C4-2B (cell line): ENCODE measurements around the gene SPATA16.

Experiments
- H3K27ac ChIP-seq: fragments of 450-650 bp; 2 replicates; pipeline ENCODE4 v1.5.1; 2017
- CTCF ChIP-seq: fragments of 450-650 bp; conservative IDR thresholded peaks from 2 replicates; pipeline ENCODE4 v1.5.1; 2017; ENCODE audit warnings: mild to moderate bottlenecking
- ZFX ChIP-seq: fragments of 450-650 bp; IDR thresholded peaks from 2 replicates; pipeline ENCODE4 v1.6.1; 2017

SPATA16 gene

GRCh38 chr3:173058229-173058628 lies 82.8 kb downstream of the SPATA16 start:
- no peak overlapping the region for H3K27ac ChIP-seq
- no peak for TF ChIP-seq CTCF
- no peak for TF ChIP-seq ZFX

GRCh38 chr3:173055228-173055933 lies 85.7 kb downstream of the SPATA16 start:
- H3K27ac ChIP-seq, result no peak overlapping the region
- TF ChIP-seq ZFX, result no peak
- TF ChIP-seq CTCF, result no peak

GRCh38 chr3:173049360-173049759 lies 91.7 kb downstream of the SPATA16 start:
- no peak overlapping the region for H3K27ac ChIP-seq
- TF ChIP-seq ZFX (no peak), CTCF (no peak)

DNA sequence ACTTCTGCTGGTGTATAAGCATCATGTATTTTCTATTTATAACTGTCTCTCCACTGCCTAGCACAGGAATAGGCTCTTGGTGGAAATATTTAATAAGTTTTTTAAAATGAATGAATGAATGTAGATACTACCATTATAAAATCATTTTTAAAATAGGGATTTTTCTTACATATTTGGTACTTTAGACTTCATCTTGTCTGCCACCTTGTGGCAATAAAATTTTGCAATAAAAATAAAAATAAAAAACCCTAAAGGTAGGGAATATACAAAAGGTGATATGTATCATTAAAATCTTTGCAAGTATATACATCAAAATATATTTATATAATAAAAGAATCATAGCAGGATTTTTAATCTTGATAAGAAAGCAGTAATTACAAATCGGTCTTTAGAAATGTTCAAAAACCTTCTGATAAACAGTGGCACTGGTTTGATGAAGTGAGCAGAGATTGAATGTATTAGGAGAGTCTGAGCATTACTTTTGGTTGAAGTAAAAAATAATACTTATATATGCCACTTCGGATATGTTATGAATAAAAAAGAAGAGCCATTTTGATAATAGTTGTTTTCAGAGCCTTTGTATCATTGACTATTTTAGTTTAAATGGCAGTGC lies 95.2 kb downstream of the SPATA16 start:
- TF ChIP-seq ZFX (no peak), CTCF (peak; percentile 74)
- H3K27ac ChIP-seq, result no peak overlapping the region

DNA sequence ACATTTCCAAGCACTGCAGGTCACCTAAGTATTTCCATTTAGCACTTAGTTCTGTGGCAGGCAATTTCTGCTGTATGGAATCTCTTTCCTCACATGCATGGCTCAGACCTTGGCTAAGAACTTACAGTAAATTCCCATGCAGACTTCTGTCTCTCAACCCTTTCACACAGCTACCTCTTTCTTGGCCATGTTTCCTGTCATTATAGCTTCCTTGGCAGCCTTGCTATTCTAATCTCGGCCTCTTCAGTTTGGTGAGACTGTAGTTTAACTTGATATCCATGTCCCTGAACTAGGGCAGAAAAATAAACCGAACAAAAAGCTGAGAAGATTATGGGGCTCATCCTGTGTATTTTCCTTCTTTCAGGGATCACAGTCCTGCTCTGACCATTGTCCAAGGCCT lies 96.0 kb downstream of the SPATA16 start:
- no peak overlapping the region for H3K27ac ChIP-seq
- TF ChIP-seq ZFX, result no peak
- TF ChIP-seq CTCF, result no peak

GRCh38 chr3:173043757-173044156 lies 97.3 kb downstream of the SPATA16 start:
- H3K27ac ChIP-seq, result no peak overlapping the region
- TF ChIP-seq CTCF, result no peak
- no peak for TF ChIP-seq ZFX

DNA sequence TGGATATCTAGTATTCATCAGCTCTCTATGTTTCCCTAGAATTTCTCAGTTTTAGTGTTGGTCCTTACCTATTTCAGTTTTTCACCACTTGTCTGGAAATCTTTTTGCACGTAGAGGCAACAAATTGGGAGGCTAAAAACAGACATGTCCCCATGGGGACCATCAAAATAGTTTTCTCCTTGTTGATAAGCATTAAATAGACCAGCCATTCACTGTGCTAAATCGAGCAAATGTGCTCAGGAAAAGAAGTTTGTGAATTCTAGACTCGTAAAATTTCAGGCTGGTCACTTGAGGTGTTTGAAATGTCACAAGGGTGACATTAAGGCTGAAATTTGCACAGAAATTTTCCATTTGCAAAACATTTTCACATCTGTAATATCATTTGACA lies 102.6 kb downstream of the SPATA16 start:
- no peak overlapping the region for H3K27ac ChIP-seq
- no peak for TF ChIP-seq CTCF
- no peak for TF ChIP-seq ZFX
